ENCODE measurements around the gene ATP11A.
A peak's percentile ranks its signal among the peaks of the same experiment; 100 is the strongest.

The ATP11A gene

DNA sequence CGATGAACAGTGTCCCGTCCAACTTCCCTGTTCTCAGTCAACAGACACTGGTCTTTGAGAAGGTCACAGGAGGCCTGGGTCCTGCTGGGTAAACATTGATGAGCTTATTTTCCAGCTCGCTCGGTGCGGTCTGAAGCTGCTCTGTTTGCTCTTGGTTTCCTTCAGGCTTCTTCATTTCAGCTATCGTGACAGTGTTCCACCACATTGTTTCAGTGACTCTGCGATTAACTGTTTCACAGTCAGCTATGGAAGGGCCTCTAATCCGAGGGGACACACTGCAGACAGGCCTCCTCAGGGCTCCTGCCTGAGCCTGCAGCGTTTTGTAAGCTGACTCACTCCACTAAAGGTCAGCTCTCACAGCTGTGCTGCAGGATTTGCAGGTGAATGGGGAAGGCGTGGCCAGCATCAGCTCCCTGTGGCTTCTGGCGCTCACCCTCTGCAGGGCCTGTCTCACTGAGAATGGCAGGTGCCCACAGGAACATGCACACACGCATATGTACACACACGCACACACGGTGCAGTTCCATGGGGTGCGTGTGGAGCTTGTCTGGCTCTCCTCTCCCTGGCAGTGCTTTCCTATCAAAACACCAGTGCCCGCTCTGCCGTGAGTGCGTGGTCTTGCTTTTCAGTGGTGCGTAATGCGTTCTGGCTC is 216.3 kb downstream of the ATP11A start:
- DNase-seq (ENCODE audit: low spot score): no peak

DNA sequence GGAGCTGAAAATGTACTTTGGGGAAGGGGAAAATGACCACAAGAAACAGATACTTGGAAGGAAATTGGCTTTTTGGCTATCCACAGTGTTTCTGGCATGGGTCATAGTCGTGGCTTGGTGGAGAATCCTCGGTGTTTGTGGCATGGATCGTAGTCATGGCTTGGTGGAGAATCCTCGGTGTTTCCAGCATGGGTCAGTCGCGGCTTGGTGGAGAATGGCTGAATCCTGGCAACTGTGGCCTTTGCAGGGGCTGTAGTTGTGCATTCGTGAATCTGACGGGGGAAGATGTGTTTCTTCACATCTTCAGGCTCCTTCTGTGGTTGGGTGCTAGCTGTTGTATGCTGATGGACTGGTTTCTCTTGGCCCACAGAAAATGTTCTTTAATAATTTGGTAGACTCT is 217.4 kb downstream of the ATP11A start:
- no peak for DNase-seq (ENCODE audit: low spot score)

DNA sequence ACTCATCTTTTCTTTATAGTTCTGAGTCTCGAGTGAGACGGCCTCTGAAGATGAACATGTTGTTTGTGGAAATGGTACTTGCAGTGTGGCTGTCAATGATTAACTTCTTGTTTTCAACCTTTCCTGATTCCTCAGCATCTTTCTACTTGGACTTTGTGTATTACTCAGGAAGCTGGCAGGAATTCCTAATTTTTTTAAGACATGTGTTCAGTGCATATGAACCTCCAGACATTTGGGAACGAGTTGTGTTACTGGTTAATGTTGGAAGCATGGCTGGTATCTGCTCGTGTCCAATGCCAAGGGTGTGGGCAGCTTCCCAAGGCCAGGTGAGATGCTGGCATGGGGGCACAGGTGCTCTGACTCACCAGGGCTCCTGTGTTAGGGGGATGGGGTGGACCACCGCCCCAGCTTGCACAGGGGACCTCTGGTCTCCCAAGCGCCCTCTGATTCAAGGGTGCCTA is 218.1 kb downstream of the ATP11A start:
- no peak for DNase-seq (ENCODE audit: low spot score)

DNA sequence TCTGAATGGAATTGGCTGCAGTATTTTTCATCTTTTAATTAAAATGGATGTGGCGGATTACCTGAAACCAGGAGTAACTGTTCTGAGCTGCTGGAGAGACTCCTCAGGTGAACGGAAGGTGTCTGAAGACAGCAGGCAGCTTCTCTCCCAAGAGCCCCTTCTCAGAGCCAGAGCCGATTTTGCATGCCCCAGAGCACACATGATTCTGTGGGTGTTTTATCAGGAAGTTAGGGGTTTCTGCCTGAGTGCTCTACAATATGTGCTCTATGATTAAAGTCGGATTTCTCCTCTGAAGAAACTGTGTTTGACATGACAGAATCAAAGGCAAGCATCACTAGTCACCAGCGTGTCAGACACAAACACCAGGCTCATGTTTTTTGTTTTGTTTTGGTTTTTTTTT is 218.5 kb downstream of the ATP11A start:
- no peak for DNase-seq (ENCODE audit: low spot score)

DNA sequence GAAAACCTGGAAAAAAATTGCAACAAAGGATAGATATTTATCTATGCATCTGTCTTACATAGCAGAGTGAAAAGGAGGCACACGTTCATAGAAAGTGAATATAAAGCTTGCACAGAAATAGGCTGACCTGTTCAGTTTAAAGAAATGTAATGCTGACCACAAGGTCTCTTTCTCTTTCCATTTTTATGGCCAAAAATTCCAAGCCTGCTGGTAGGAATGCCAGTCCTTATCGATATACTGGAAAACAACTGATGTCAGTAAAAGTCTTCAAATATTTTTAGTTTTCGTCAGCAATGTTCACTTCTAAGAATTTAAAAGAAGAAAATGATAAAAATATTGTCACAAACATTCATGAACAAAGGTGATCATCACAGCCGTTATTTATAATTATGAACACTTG is 220.2 kb downstream of the ATP11A start:
- DNase-seq (ENCODE audit: low spot score): no peak

DNA sequence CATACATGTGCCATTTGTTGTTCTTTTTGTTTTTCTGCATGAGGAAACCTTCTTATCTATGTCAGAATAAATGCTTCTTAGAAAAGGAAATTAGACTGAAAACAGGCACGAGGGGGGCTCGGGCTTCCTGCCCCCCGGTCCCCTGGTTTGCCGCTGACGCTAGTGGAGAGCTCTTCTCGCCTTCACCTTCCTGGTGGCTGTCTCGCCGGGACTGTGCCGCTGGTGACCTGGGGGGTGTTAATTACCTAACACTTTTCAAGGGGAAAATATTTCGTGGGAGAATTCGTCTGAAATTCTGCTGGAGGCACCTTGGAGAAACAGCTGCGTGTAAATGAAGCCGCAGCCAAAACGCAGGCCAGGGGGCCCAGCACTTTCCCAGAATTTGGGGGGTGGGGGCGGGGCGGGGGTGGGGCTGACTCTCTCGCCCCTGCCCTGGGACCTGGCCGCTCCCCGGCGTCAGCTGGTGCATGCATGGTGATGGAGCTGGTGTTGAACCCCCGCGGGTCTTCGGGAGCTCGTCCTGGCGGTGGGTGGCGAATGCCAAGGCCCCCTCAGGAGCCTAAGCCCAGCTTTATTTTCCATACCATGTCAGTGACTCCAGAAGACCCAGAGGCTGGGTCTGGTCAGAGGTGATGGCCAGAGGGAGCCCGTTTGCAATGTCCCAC is 220.9 kb downstream of the ATP11A start:
- no peak for DNase-seq (ENCODE audit: low spot score)

DNA sequence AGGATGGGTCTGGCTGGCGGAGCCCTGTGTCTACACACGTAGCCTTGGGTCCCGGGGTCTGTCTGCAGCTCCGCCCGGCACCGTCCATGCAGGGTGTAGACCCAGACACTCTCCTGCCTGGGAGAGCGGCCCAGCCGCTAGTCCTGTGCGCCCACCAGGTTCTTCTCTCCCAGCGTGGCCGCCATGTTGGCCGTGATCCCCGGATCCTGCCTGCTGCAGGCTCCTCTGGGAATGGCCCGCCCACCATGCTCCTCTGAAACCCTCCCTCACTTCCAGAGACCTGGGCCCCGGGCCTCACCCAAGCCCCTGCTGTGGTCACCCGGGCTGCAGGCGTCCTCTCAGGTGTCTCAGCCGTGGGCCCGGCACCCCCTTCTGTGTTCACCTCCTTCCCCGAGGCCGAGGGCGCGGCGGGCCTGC is 221.5 kb downstream of the ATP11A start:
- DNase-seq (ENCODE audit: low spot score): no peak

DNA sequence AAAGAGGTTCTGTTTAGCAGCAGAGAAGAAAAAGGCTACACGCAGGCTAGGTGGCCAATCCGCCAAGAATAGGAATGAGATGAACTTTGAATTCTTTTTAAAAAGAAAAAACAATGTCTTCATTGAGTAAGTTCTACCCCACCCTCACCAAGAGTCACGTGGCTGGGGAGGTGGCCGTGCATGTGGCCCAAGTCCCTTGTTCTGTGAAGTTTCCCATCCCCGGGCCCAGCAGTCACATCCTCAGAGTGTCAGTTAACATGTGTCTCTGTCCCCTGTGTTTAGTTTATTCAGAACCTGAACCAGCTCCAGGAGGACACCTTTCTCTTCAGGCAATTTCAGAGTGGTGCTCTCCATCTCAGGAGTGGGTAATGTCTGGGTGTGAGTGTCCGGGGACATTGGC is 222.0 kb downstream of the ATP11A start:
- no peak for DNase-seq (ENCODE audit: low spot score)

DNA sequence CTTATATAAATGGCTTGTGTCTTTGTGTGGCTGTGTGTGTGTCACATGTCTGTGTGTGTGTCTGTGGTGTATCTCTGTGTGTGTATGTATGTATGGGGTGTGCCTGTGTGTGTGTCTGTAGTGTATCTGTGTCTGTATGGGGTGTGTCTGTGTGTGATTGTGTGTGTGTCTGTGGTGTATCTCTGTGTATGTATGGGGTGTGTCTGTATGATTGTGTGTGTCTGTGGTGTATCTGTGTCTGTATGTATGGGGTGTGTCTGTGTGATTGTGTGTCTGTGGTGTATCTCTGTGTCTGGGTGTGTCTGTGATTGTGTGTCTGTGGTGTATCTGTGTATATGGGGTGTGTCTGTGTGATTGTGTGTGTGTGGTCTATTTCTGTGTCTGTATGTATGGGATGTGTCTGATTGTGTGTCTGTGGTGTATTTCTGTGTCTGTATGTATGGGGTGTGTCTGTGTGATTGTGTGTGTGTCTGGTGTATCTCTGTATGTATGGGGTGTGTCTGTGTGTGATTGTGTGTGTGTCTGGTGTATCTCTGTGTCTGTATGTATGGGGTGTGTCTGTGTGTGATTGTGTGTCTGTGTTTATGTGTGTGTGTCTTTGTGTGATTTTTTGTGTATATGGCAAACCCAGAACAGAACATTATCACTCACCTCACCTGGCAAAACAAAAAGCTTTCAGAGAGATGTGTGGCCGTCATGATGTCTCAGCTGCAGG is 223.0 kb downstream of the ATP11A start:
- DNase-seq (ENCODE audit: low spot score): no peak

DNA sequence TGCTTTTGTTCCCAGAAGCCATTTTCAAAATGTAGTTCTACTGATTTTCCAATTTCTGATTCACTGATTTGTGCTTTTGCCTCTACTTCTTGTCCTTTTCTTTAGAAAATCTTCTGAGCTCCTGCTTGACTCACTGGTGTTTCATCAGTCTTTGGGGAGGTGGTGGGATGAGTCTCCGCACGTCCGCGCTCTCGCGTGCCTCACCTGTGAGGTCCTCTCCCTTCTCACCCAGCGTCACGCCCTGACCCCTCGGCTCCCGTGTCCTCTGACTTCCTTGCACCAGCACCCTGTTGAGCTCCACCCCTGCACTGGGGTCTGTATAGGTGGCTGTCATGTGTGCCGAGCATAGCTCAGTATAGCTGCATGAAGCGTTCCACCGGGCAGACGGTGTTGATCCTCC is 226.5 kb downstream of the ATP11A start:
- no peak for DNase-seq (ENCODE audit: low spot score)

DNA sequence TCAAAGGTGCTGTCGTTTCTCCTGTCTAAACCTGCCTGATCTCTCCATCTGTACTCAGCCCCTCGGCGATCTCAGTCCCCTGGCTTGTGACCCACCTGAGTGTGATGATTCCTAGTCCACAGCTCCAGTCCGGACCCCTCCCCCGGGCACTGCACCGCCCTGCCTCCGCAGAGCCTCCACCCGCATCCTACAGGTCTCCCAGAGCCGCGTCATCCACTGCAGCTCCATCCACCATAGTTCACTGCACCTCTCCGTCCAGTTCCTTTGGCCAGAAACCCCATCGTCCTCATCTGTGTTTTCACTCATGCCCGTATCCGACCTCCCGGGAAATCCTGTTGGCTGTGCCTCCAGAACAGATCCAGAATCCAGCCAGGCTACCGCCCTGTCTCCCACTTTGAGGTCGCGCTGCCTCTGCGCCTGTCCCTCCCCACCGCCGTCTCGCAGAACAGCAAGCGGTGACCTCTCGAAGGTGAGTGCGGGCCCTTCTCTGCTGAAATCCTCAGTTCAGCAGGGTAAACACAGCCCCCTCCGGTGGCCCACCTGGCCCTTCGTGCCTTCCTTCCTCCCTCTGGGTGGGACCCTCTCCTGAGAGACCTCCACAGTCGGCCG is 227.3 kb downstream of the ATP11A start:
- DNase-seq (ENCODE audit: low spot score): no peak

DNA sequence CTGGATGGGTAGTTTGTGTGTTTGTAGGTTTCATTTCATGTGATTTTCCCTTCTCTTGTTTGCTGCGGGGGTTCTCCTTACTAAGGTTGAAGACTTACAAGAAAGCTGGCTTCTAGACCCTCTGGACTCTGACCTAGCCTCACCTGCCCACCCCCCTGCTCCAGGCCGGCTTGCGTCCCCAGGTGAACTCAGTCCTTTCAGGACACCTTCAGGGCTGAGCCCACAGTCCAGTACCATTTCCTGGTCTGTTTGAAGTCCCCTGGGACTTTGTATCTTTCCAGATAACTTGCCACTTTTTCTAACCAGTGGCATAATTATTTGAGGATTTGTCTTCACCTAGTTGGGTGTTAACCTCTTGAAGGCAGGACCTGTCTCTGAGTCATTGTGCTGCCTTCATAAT is 227.9 kb downstream of the ATP11A start:
- DNase-seq (ENCODE audit: low spot score): no peak

DNA sequence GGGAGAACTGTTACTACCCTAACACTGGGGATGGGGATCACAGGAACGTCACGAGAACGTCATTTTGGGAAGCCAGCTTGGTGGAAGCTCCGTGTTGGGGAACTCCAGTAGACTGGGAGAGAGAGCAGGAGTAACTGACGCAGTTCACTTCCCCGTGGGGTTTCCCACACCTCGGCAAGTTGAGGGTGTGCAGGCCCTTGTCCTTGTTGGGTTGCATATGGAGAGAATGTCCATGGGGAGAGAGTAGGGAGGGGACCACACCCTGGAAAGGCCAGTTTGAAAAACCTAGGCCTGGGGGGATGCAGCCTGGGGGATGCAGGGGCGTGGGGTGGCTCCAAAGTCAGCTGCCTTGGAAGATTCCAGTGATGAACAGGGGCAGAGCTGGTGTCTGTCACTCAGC is 228.4 kb downstream of the ATP11A start:
- no peak for DNase-seq (ENCODE audit: low spot score)

DNA sequence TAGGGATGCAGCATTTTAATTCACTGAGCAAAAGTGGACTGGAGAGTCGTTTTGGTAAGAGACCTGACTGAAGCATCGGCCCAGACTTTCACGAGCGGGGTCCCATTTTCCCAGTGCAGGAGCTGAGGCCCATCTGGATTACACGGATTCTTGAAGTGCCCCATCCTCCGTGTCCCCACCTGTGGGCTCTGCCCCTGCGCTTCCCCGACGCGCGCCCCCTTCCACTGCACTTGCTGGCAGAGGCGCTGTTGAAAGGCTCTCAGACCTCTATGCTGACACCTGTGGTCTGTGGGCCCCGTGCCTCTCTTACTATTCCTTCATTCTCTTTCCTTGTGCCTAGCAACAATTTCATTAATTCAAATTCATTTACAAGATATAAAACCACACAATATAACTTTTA is 228.9 kb downstream of the ATP11A start:
- DNase-seq (ENCODE audit: low spot score): no peak

DNA sequence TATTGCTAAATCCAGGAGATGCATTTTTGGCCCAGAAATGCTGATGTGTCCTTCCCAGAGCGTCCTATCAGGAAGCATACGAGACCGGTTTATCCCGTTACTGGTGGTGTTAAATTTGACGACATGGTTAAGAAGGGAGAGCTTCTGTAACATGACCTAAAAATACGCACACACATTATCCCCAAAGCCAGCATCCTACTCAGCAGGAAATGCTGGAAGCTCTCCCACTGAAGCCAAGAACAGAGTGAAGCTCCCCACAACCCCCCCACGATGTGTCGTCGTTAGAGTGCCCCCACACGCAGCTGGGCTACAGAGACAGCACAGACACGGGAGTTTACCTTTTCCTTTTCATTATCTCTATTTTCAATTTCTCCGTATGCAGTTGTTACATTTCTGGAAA is 234.1 kb downstream of the ATP11A start:
- DNase-seq (ENCODE audit: low spot score): no peak

DNA sequence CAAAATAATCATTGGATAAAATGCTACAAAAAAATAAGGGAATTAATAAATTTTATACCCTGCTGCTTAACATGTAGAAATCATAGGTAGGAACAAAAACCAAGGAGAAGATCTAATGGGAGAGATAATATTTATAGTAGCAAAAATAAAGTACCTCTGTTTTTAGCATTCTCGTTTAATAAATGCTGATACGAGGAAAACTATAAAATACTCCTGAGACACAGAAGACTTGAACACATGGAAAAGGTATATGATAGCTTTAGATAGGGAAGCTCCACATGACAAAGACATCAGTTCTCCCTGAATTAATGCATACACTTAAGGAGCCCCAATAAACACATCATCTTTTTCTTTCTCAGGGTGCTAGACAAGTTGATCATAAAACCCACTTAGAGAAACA is 234.5 kb downstream of the ATP11A start:
- no peak for DNase-seq (ENCODE audit: low spot score)

DNA sequence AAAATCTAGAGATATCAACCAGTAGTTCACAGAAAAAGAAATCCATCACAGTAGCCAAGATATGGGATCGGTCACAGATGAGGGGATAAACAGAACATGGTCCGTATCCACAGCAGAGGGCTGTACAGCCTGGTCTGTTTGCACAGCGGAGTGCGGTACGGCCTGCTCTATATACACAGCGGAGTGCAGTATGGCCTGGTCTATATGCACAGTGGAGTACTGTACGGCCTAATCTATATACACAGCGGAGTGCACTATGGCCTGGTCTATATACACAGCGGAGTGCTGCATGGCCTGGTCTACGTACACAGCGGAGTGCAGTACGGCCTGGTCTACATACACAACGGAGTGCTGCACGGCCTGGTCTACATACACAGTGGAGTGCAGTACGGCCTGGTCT is 236.2 kb downstream of the ATP11A start:
- DNase-seq (ENCODE audit: low spot score): no peak

DNA sequence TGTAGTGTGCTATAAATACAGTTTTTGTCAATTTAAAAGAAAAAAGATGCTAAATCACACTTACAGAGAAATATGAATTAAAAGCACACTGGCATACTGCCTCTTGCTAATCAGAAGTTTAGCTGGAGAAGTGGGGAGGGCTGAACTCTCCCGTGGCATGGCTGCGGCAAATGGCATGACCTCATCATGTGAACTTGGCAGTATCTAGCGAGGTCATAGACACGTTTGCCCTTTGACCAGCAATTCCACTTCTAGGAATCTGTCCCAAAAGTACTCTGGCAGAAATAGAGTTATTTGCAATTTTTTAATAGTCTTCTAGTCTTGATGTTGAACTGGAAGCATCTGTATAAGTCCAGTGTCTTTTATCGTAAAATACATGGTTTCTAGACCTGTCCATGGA is 237.2 kb downstream of the ATP11A start:
- no peak for DNase-seq (ENCODE audit: low spot score)

DNA sequence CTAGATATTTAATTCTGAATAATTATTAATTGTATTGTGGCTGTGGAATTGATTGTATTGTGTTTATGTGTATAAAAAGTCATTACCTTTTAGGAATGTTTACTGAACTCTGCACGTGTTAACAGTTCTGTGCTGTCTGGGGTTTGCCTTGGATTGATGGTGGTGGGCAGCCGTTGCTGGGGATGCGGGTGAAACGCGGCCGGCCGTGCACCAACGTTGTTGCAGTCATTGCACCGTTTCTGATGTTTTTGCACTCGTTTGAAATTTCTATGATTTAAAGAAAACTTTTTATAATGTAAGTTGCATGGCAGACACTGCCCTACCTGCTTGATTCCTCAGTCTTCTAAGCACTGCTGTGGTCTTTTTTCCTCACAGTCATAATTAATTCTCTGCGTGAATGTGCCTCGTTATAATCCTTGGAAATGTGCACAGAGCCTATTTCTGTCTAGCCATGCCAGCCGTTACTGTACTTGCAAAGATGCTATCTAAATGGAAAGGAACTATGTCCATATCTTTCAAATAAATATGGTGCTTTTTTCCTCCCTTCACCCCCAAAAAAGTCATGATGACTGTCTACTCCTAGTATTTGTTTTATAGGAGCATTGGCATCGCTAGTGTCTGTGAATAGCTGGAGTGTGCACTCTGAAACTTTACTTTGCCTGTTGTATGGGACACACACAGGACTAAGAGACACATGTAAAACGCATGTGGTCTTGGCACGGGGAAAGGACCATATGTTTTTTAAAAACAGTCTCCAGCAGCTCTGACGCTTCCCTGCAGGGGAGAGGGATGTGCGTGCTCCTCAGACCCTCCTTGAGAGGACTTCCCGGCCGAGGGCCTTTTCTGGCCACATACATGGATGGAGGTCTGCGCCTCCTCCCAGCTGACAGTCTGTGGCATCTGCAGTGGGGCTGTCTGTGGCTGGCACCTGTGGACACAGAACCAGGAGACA is 238.5 kb downstream of the ATP11A start:
- DNase-seq (ENCODE audit: low spot score): no peak

DNA sequence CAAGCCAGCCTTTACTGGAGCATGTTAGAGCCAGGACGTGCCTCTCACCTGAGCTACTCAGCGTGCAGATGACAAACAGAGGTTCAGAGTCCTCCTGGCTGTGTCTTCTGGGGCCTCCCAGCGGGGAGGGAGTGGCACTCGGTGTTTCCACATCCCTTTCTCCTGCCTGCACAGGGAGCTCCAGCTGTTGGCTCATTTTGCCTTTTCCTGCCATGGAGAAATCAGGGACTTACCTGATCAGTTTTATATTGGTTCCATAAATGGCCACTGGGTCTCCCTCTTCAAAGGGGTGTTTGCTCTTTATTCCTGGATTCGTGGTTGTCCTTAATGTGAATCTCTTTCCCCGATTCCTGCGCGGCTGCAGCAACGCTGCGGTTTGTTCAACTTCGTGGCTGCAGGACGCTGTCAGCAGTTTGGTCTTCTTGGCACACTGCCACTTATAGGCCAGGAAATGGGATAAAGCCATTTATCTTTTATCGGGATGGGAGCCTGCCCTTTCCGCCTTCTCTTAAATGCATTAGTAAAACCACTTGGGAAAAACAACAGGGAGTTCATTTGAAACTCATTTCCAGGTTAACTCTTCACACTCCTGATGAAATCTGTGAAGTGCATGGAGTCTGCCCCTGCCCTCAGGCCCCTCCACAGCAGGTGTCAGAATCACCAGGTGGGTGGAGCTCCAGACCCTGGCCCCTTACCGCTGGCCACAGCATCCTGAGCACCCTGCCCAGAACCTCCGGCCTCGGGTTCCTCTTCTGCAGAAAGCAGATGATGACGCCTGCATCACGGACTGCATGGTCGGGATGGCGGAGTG is 239.3 kb downstream of the ATP11A start:
- peak; percentile 47 for DNase-seq (ENCODE audit: low spot score)

DNA sequence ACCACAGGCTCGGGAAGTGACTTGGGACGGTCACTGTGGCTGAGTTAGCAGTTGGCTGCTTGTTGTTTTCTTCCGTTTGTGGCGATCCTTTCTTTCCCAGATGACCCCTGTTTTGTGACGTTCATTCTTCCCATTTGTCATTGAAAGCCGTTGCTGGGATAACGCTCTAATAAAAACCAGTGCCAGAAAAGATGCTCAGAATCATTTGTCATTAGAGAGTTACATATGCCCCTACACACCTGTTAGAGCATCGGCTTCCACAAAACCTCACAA is 239.9 kb downstream of the ATP11A start:
- no peak for DNase-seq (ENCODE audit: low spot score)

Measured in hepatic stellate cell (primary cell).